A549 (cell line): ENCODE results near the gene TBL1X.

Experiments used
- BCL3 ChIP-seq: fragments of >200 bp; sonication (Bioruptor Twin); formaldehyde crosslinking; IDR thresholded peaks from 3 replicates; pipeline ENCODE4 v1.6.1; 2016
- CEBPB ChIP-seq, 2 experiments: fragments of >200 bp in 1 of 2; sonication (Bioruptor Twin) in 1 of 2; formaldehyde crosslinking in 1 of 2; IDR thresholded peaks; 2 replicates each; pipeline ENCODE4 v1.6.1; 2012 to 2016
- CHD2 ChIP-seq: fragments of 150-350 bp; IDR thresholded peaks from 2 replicates; pipeline ENCODE4 v1.6.1; 2014; ENCODE audit warnings: low read length; ENCODE audit not compliant: partially characterized antibody
- CTCF ChIP-seq: fragments of >200 bp; sonication (Bioruptor Twin); formaldehyde crosslinking; IDR thresholded peaks from 3 replicates; pipeline ENCODE4 v1.5.1; 2016
- ESRRA ChIP-seq: fragments of 150-350 bp; IDR thresholded peaks from 2 replicates; pipeline ENCODE4 v1.6.1; 2014; ENCODE audit warnings: mild to moderate bottlenecking, low read length, borderline replicate concordance
- FOSB ChIP-seq: fragments of 250-450 bp; sonication (Bioruptor Pico); IDR thresholded peaks from 2 replicates; pipeline ENCODE4 v1.5.0; 2020; ENCODE audit warnings: mild to moderate bottlenecking, moderate library complexity
- MYC ChIP-seq: IDR thresholded peaks from 2 replicates; pipeline ENCODE4 v1.6.1; 2012; ENCODE audit warnings: mild to moderate bottlenecking, inconsistent platforms, low read length, improper control_type of control experiment, borderline replicate concordance
- RAD21 ChIP-seq, 2 experiments: fragments of >200 bp in 1 of 2; sonication (Bioruptor Twin) in 1 of 2; formaldehyde crosslinking in 1 of 2; IDR thresholded peaks in 1 of 2; conservative IDR thresholded peaks in 1 of 2; 2 replicates in 1 of 2; 3 replicates in 1 of 2; pipeline ENCODE4 v1.6.1; 2012 to 2018; ENCODE audit warnings: inconsistent platforms in 1 of 2
- ZFP36 ChIP-seq: fragments of 450-650 bp; IDR thresholded peaks from 2 replicates; pipeline ENCODE4 v1.6.1; 2014; ENCODE audit warnings: borderline replicate concordance; ENCODE audit not compliant: partially characterized antibody

- no peak for TF ChIP-seq RAD21 (conservative IDR thresholded peaks at IDR 0.05 in 1 of 2, IDR thresholded peaks at IDR 0.05 in 1 of 2)
- no peak for TF ChIP-seq CTCF
- no peak for TF ChIP-seq MYC
- TF ChIP-seq CEBPB (IDR thresholded peaks at IDR 0.05), result no peak
- TF ChIP-seq ESRRA, result no peak
- TF ChIP-seq BCL3, result no peak
- no peak for TF ChIP-seq ZFP36
- TF ChIP-seq FOSB, result no peak
- no peak for TF ChIP-seq CHD2
Observed at GRCh38 chrX:9671998-9672397, 207.1 kb downstream of the TBL1X start.
